Measurements from ENCODE around the gene RHOBTB3.

RHOBTB3 gene

DNA sequence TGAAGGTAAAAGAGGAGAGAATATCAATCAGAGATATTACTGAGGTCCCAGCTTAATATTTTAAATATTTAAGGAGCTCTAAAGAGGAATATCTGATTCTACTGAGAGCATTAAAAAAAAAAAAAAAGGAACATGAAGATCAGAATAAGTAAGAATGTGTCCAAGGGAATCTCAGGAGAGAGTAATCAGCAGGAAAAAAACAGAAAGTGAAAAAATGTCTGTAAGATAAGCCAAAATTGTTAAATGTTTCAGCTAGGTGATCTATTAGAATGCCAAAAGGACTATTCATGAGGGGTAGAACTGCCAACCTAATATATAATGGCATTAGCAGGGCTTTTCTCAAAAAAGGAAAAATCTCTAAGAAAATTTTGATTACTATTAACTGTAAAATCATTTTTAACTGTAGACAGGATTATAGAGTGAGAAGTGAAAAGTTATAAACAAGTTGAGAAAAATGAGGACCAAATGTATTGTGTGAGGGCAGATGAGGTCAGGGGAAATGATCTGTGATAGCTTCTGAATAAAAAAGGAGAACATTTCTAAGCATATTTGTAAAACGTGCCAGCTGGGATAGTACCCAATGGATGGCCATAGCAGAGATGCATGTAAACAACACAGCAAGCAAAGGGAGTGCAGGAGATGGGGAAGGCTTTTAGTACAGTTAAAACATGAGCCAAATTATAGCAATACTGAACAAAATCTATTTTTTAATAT is 9.4 kb upstream of the RHOBTB3 start:
- H3F3A ChIP-seq (ENCODE audit: low read depth): 0 out of 2 replicates have a peak, but pooled peaks cover 4% of the 10 kb centered on the region
- peaks cover 69% of the 10 kb centered on the region for H3K4me1 ChIP-seq (ENCODE audit: insufficient read depth, low read length, poor library complexity, severe bottlenecking)

DNA sequence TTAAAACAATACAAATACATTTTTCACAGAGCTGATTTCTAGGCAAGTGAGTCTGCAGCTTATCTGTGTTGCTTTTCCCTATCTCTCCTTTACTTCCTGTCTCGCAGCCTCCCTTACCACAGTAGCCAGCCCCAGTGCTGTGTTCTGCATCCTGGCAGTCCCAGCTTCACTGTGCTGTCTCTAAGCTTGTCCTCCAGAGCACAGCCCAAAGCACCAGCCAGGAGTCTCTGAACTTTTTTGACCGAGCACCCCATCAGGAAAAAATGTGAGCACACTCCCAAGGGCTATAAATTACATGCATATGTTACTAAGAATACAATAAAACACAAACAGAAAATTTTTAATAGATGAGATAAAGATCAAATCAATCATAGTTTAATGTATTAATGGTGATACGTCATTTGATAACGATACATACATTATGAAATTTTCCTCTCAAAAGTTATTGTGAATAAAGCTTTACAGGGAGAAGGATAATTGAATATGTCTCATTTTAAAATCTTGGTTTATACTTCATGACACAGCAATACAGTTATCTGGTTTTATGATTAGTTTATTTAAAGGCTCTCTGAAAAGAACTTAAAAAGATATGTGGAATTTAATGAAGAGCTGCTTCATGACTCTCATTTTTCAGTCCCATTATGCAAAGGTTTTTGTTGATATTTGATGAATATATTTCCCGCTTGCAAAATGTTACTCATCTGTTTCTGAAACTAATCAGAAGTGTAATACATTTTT is 7.3 kb upstream of the RHOBTB3 start:
- H2AFZ ChIP-seq (ENCODE audit: low read length): no peak overlapping the region
- TF ChIP-seq, protein P1, sequence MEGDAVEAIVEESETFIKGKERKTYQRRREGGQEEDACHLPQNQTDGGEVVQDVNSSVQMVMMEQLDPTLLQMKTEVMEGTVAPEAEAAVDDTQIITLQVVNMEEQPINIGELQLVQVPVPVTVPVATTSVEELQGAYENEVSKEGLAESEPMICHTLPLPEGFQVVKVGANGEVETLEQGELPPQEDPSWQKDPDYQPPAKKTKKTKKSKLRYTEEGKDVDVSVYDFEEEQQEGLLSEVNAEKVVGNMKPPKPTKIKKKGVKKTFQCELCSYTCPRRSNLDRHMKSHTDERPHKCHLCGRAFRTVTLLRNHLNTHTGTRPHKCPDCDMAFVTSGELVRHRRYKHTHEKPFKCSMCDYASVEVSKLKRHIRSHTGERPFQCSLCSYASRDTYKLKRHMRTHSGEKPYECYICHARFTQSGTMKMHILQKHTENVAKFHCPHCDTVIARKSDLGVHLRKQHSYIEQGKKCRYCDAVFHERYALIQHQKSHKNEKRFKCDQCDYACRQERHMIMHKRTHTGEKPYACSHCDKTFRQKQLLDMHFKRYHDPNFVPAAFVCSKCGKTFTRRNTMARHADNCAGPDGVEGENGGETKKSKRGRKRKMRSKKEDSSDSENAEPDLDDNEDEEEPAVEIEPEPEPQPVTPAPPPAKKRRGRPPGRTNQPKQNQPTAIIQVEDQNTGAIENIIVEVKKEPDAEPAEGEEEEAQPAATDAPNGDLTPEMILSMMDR (conservative IDR thresholded peaks at IDR 0.05; ENCODE audit: low read length): no peak
- no peak for TF ChIP-seq EZH2phosphoT487 (IDR thresholded peaks at IDR 0.05; ENCODE audit: borderline replicate concordance)
- H3K9me3 ChIP-seq (ENCODE audit: insufficient read depth, low read depth, low read length): no peaks in the 10 kb centered on the region
- no peak overlapping the region for H3K4me3 ChIP-seq (ENCODE audit: low read length, poor library complexity, severe bottlenecking)
- H3K4me2 ChIP-seq (ENCODE audit: low read depth, low read length, poor library complexity, severe bottlenecking): peak overlapping the region; percentile 33
- H4K20me1 ChIP-seq (ENCODE audit: insufficient read depth, low read length, poor library complexity, severe bottlenecking): no peaks in the 10 kb centered on the region
- no peaks in the 10 kb centered on the region for H3K27me3 ChIP-seq (ENCODE audit: insufficient read depth, low read length, poor library complexity, severe bottlenecking)
- H3K4me1 ChIP-seq (ENCODE audit: insufficient read depth, low read length, poor library complexity, severe bottlenecking): peaks cover 71% of the 10 kb centered on the region
- 0 out of 2 replicates have a peak, but pooled peaks cover 4% of the 10 kb centered on the region for H3F3A ChIP-seq (ENCODE audit: low read depth)
- no peaks in the 10 kb centered on the region for H3K36me3 ChIP-seq (ENCODE audit: insufficient read depth, low read length)
- H3K9me2 ChIP-seq (replicated peaks; ENCODE audit: low read depth, low read length): no peaks in the 10 kb centered on the region
- H3K9ac ChIP-seq (ENCODE audit: low read depth, low read length, poor library complexity, severe bottlenecking): no peak overlapping the region
- no peaks in the 10 kb centered on the region for H3K79me2 ChIP-seq (ENCODE audit: insufficient read depth, low read length)

More for the DNA sequence above, 9.4 kb upstream of the RHOBTB3 start:
- Histone ChIP-seq H3K9ac (ENCODE audit: low read depth, low read length, poor library complexity, severe bottlenecking) (no peak overlapping the region), H3K36me3 (ENCODE audit: insufficient read depth, low read length) (no peaks in the 10 kb centered on the region), H3K9me2 (replicated peaks; ENCODE audit: low read depth, low read length) (no peaks in the 10 kb centered on the region), H4K20me1 (ENCODE audit: insufficient read depth, low read length, poor library complexity, severe bottlenecking) (no peaks in the 10 kb centered on the region), H3K27me3 (ENCODE audit: insufficient read depth, low read length, poor library complexity, severe bottlenecking) (no peaks in the 10 kb centered on the region), H3K4me3 (ENCODE audit: low read length, poor library complexity, severe bottlenecking) (no peak overlapping the region), H2AFZ (ENCODE audit: low read length) (no peak overlapping the region), H3K9me3 (ENCODE audit: insufficient read depth, low read depth, low read length) (no peaks in the 10 kb centered on the region), H3K4me2 (ENCODE audit: low read depth, low read length, poor library complexity, severe bottlenecking) (no peak overlapping the region), H3K79me2 (ENCODE audit: insufficient read depth, low read length) (no peaks in the 10 kb centered on the region)
- no peak for TF ChIP-seq EZH2phosphoT487 (IDR thresholded peaks at IDR 0.05; ENCODE audit: borderline replicate concordance)
- TF ChIP-seq, protein P1 (conservative IDR thresholded peaks at IDR 0.05; ENCODE audit: low read length): no peak

DNA sequence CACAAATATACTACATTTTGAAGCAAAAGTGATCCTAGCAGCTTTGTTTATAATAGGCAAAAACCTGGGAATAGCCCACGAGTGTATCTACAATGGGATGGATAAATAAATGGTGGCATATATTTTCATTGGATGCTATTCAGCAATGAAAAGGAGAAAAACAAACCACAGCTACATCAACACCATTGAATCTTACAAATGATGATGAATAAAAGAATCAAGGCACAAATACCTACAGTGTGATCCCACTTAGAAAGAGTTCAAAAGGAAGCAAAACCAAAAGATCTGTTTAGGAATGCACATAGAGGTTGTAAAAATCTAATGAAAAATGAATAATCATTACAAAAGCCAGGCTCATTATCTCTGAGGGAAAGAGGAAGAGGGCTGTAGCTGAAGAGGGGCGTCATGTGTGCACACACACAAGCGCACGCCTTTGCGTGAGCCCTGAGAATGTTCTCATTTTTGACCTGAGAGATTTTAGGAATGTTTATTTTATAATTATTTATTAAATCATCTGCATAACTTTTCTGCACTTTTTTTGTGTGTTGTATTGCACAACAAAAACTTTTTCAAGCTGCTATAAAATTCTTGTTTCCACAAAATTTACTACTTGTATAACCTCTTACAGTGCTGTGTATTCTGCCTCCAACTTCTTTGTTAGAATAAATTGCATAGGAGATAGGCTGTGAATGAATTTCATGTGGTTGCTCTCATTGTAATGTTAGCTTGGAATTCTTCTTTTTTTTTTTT is 5.9 kb upstream of the RHOBTB3 start:
- Histone ChIP-seq H3K4me3 (ENCODE audit: low read length, poor library complexity, severe bottlenecking) (peak overlapping the region; percentile 57), H3K9me2 (replicated peaks; ENCODE audit: low read depth, low read length) (no peaks in the 10 kb centered on the region), H3K36me3 (ENCODE audit: insufficient read depth, low read length) (no peaks in the 10 kb centered on the region), H3K9ac (ENCODE audit: low read depth, low read length, poor library complexity, severe bottlenecking) (peak overlapping the region; percentile 45), H3K27me3 (ENCODE audit: insufficient read depth, low read length, poor library complexity, severe bottlenecking) (no peaks in the 10 kb centered on the region), H3F3A (ENCODE audit: low read depth) (0 out of 2 replicates have a peak, but pooled peaks cover 4% of the 10 kb centered on the region), H2AFZ (ENCODE audit: low read length) (peak overlapping the region; percentile 81; the same call in 1 of the 2 replicates), H4K20me1 (ENCODE audit: insufficient read depth, low read length, poor library complexity, severe bottlenecking) (no peaks in the 10 kb centered on the region), H3K4me1 (ENCODE audit: insufficient read depth, low read length, poor library complexity, severe bottlenecking) (peaks cover 71% of the 10 kb centered on the region), H3K79me2 (ENCODE audit: insufficient read depth, low read length) (peaks cover 4% of the 10 kb centered on the region; the same call in 1 of the 2 replicates), H3K9me3 (ENCODE audit: insufficient read depth, low read depth, low read length) (no peaks in the 10 kb centered on the region), H3K4me2 (ENCODE audit: low read depth, low read length, poor library complexity, severe bottlenecking) (peak overlapping the region; percentile 85)
- no peak for TF ChIP-seq EZH2phosphoT487 (IDR thresholded peaks at IDR 0.05; ENCODE audit: borderline replicate concordance)
- TF ChIP-seq, protein P1 (conservative IDR thresholded peaks at IDR 0.05; ENCODE audit: low read length): no peak
